A549 treated with GW870086 at 1 μM for 4 hours (cell line): ENCODE results near the gene ZNF654. TPM values are rescaled to one million over a fixed set of nuclear protein-coding genes. Genes with fewer than 3 reads are reported as not detected.

Experiments
- total RNA-seq: library from RNA; stranded (reverse); fragments of 200-300 nt; extraction: Qiagen RNA extraction; gene quantifications from 5 replicates; pipeline ENCODE4 v1.2.3, GENCODE V29; 2022; ENCODE audit warnings: low read depth

Gene ZNF654
- total RNA-seq: 2.7 to 5.1 TPM (median 4.1 TPM) in 5 replicates

GRCh38 chr3:88058581-88059379 is at the start of gene ZNF654, which contains the start of gene CGGBP1:
Gene ZNF654 (plus strand): TSS chr3:88059255. CDS start chr3:88059320, 65 bp downstream.
Gene CGGBP1 (minus strand): TSS chr3:88059005. CDS start chr3:88055976, 3,029 bp downstream.

GRCh38 chr3:88149509-88150362 is 90.7 kb downstream of the ZNF654 start, which contains the start of gene C3orf38:
Gene C3orf38 (plus strand): TSS chr3:88149959. CDS start chr3:88150053, 94 bp downstream.

Other genes starting within 250 kb of the ZNF654 start
- 33.4 to 38.5 TPM (median 35.6 TPM) in 5 replicates for gene CGGBP1, start 250 bp upstream of the ZNF654 start, total RNA-seq
- gene C3orf38, start 90.7 kb downstream of the ZNF654 start, total RNA-seq: 16.4 to 20.4 TPM (median 18.0 TPM) in 5 replicates